ENCODE measurements around the gene TMED5. TPM values are rescaled to one million over a fixed set of nuclear protein-coding genes. Genes with fewer than 3 reads are reported as not detected.

TMED5 gene
- total and polyA plus RNA-seq, 2 of the 4 experiments (the other 2 are of a cell fraction), result 20.1 to 38.1 TPM

GRCh38 chr1:93143769-93144168 is 36.4 kb downstream of the TMED5 start:
- no peak overlapping the region for H3K4ac ChIP-seq (ENCODE audit: low read depth, low read length)
- no peak overlapping the region for H3K4me3 ChIP-seq (ENCODE audit: insufficient read depth, low read depth, low read length)
- H3K79me1 ChIP-seq (ENCODE audit: low read depth in 1 of 2, low read length in 2 of 2), result peaks cover 0 to 14% of the 10 kb centered on the region in 2 experiments; a peak in 2 of 4 replicates
- no peak for ATAC-seq (ENCODE audit: low read depth)
- POLR2A ChIA-PET (ENCODE audit: unreplicated experiment), result no interaction called here
- H3K9ac ChIP-seq (ENCODE audit: low read depth, low read length), result no peak overlapping the region
- CTCF ChIA-PET, result interaction anchor here (0.6 kb wide), 1 partner anchor 15 kb away, joined by 4 read pairs; no protein-coding TSS in a partner anchor
- WGBS, 2 experiments (ENCODE audit: extremely low coverage in 2 of 2, insufficient read length in 1 of 2), result no CpG with 5 or more reads among the region's 4 CpGs
- H4K20me1 ChIP-seq (ENCODE audit: insufficient read depth, low read length), result no peaks in the 10 kb centered on the region; the same call in 1 of the 2 replicates
- H4K91ac ChIP-seq (ENCODE audit: insufficient read depth, low read depth, low read length), result no peak overlapping the region
- no peak overlapping the region for H4K5ac ChIP-seq (ENCODE audit: low read depth, low read length)
- H3K56ac ChIP-seq (ENCODE audit: extremely low read depth, insufficient read depth, low read length), result no peak overlapping the region
- H3K14ac ChIP-seq (replicated peaks; ENCODE audit: low read depth, low read length), result no peak overlapping the region
- no TSS peak for BruUV-seq (replicated peaks)
- H2AK5ac ChIP-seq (ENCODE audit: low read depth, low read length), result no peak overlapping the region
- no peak overlapping the region for H2AFZ ChIP-seq (replicated peaks; ENCODE audit: low read length, poor library complexity)
- no peak overlapping the region for H2BK20ac ChIP-seq (ENCODE audit: low read depth, low read length)
- H2BK5ac ChIP-seq (ENCODE audit: low read depth, low read length, poor library complexity, severe bottlenecking), result no peak overlapping the region
- TF ChIP-seq NFE2L2 (IDR thresholded peaks at IDR 0.05; ENCODE audit: low read depth, low read length) (no peak), BHLHE40 (IDR thresholded peaks at IDR 0.05; ENCODE audit: low read depth, low read length) (no peak), SMC3 (IDR thresholded peaks at IDR 0.05; ENCODE audit: low read depth, low read length) (no peak)
- H3K9me3 ChIP-seq (ENCODE audit: control insufficient read depth, insufficient read depth, low read length), result no peaks in the 10 kb centered on the region
- DNase-seq, result no peak
- intact Hi-C loops (cut with micrococcal nuclease), result no loop called here
- no peak overlapping the region for H3K23ac ChIP-seq (ENCODE audit: low read depth, low read length)
- H3K4me2 ChIP-seq (ENCODE audit: low read depth, low read length), result no peak overlapping the region
- no peak overlapping the region for H2BK120ac ChIP-seq (ENCODE audit: low read depth, low read length)
- in situ Hi-C loops (cut with MboI; ENCODE audit: low sequenced_read_pairs), result no loop called here
- H3K9me1 ChIP-seq (ENCODE audit: insufficient read depth, low read length), result peaks cover 2% of the 10 kb centered on the region; the same call in 1 of the 2 replicates
- H3K27ac ChIP-seq (ENCODE audit: insufficient read depth, low read length), result no peak overlapping the region
- H2AK9ac ChIP-seq (replicated peaks; ENCODE audit: low read depth, low read length, poor library complexity), result no peak overlapping the region
- no peaks in the 10 kb centered on the region for H3K27me3 ChIP-seq (ENCODE audit: control insufficient read depth, insufficient read depth, low read length)
- H3K18ac ChIP-seq (ENCODE audit: low read depth, low read length), result no peak overlapping the region
- no peak overlapping the region for H4K8ac ChIP-seq (ENCODE audit: low read depth in 2 of 2, low read length in 2 of 2)
- no peak overlapping the region for H2BK15ac ChIP-seq (ENCODE audit: low read depth, low read length)
- dilution Hi-C loops (cut with HindIII; ENCODE audit: low sequenced_read_pairs, unreplicated experiment), result no loop called here
- no peaks in the 10 kb centered on the region for H3K4me1 ChIP-seq (ENCODE audit: control insufficient read depth, insufficient read depth, low read length)
- H3K36me3 ChIP-seq (ENCODE audit: control insufficient read depth, insufficient read depth, low read length), result peaks cover 7% of the 10 kb centered on the region

Measured in IMR-90 (cell line).